IPS DF 19.7 (cell line): ENCODE results near the gene CHTOP.
A peak's percentile ranks its signal among the peaks of the same experiment; 100 is the strongest.

Source experiments
- DNase-seq: peaks from one replicate; pipeline ENCODE4 v3.0.0-alpha.2; 2013; ENCODE audit warnings: low read depth, low spot score

CHTOP gene

DNA sequence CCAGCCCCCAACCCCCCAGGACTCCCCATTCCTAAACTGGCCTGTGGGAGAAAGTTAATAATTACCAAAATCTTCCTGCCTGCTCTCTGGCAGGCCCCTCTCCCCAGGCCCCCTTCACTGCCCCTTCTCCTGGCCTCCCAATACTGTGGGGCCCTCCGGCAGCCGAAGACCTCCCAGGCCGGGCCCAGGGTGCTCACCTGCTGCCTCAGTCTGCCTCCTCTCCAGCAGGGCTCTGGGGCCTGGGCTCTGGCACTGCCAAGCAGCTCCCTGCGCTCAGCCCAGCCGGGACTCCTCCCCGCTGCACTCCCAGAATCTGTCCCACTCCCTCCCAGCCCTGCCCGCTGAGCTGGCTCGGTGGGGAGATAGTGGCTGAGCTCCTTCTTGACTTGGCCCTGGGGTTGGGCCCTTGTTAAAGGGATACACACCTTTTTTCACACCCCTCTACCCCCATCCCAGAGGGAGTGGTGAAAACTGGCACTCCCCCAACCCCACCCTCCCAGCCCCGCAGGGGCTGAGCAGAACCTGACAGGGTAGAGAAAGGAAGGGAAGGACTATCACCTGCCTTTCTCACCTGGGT is 21.0 kb upstream of the CHTOP start, which contains the start of gene S100A16:
Gene S100A16 (minus strand): TSS at position 383 of the 577 bp plus-strand sequence. CDS start 4,986 bp downstream, outside the sequence.
- no peak for DNase-seq

DNA sequence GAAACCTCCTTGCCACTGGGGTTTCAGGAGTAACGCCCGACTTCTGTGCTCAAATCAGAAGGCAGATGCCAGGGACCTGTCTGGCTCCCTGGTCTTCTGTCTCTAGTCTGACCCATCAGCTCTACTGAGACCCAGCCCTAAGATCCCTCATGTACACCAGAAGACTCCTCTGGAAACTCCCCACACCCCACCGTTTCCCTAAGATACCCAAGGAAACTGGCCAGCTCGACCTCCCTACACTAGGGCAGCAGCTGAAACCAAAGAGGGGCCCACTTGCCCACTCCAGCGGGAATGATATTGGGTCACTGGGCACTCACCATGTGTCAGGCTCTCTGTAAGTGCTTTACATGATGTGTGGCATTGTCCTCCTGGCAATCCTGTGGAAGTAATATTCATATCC is 20.5 kb upstream of the CHTOP start:
- no peak for DNase-seq

DNA sequence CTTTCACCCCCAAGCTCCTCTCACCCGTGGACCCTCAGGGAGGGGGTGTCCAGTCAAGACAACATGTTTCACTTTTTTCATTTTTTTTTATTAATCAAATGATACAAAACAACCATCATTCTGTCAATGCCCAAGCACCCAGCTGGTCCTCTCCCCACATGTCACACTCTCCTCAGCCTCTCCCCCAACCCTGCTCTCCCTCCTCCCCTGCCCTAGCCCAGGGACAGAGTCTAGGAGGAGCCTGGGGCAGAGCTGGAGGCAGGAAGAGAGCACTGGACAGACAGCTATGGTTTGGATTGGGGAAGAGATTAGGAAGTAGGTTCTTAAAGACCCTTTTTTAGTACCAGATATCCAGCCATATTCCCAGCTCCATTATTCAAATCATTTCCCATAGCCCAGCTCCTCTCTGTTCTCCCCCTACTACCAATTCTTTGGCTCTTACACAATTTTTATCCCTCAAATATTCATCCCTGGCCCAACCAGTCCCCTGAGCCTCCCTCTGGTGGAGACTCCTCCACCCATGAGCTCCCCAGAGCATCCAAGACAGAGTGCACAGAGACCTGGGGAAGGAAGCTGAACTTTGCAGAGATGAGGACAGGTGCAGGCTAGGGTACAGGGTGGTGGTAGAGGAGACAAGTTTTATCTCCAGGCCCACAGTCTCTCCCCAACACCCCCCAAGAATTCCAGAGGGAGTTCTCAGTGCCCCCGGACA is 19.5 kb upstream of the CHTOP start:
- no peak for DNase-seq

DNA sequence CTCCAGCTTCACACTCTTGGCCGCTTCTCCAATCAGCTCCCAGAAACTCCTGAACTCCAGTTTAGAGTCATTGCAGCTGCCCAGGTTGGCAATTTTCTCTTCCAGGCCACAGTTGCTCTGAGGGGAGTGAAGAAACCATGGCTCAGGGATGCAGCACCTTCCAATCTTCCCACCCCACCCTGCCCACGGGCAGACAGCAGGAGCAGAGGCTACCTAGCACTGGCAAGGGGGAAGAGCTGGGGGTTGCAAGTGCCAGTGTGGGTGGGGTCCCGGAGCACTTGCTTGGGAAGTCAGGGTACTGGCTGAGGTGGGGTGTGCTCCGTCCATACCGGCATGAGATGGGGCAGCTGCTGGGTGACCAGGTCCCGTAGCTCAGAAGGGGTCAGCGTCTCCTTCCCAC is 19.0 kb upstream of the CHTOP start:
- no peak for DNase-seq

DNA sequence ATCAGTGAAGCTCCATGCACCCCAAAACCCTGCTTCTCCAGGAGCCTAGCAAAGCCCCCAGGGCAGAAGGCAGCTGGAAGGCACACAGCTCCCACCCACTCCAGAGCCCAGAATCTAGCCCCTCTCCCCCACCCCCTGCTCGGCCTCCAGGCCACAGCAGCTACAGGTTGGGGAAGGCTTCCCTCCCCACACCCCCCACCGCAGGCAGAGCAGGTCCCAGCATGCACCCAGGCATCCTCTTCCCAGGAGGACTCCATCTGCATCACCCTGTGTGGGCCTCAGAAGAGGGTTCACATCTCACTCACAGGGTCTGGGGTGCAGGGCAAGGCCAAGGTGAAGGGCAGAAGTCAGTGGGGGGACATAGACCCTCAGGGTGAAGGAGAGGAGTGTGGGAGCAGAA is 18.5 kb upstream of the CHTOP start:
- DNase-seq = no peak

DNA sequence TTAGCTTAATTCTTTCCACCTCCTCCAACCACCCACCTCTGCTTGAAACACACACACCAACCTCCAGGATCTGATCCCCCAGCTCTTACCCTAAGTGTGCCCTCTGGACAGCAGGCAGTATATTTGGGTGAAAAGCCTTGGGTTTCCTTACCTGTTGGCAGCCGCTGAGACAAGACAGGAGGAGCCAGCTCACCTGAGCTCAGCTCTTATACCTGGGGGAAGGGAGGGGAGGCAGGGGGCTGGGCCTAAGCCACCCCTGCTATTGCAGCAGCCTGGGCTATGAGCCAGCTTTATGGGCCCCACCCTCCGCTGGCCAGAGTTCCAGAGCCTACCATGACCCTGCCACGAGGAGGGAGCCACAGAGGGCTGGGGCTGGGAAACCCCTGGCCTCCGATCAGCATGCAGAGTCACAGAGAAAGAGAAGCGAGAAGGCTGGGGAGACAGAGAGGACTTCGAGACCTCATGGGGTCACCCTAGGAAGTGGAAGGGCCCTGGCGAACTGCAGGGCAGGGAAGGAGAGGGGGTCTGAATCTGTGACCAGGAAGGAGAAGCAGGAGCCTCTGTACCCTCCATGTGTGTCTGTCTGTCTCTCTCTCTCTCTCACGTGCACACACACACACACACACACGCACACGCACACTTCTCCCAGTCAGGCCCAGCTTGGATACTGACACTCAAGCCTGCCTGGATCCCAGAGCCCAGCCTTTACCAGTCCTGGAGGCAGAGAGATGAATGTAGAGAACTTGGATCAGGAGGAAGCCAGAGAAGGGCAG is 17.5 kb upstream of the CHTOP start, which contains the start of gene S100A14:
Gene S100A14 (minus strand): TSS at position 182 of the 773 bp plus-strand sequence. CDS start 467 bp downstream, outside the sequence.
- no peak for DNase-seq

DNA sequence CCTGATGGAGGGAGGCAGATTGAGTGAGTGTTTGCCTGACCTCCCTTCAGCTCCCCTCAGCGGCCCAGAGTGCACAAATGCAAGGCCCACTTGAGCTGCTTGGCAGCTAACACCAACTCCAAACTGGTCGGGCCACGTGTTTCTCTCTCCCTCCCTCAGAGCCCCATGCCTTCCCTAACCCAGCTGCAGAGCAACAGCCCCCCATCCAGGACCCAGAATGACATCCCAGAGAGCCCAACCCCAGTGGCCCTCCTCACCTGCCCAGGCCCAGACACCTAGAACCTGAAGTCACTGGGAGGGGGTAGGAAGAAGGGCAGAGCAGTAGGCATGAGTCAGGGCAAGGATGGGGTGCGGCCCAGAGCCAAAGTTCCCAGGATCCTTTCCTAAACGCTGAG is 17.0 kb upstream of the CHTOP start:
- no peak for DNase-seq

DNA sequence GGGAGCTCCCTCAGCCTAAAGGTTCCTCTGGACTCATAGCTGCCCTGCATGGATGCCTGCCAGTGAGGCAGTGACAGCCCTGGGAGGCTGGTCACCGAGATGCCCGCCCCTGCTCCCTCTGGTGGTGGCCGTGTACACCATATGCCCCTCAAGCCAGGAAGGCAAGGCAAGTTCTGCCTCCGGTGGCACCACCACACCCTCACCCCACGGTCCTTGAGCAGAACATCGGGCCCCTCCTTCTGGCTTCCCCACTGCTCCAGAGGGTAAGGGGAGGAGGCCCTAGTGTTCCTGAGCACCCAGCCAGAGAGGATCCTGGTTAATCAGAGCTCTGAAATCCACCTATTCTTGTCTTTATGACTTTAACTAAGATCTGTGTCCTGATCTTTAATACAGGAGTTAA is 16.2 kb upstream of the CHTOP start:
- DNase-seq = no peak

DNA sequence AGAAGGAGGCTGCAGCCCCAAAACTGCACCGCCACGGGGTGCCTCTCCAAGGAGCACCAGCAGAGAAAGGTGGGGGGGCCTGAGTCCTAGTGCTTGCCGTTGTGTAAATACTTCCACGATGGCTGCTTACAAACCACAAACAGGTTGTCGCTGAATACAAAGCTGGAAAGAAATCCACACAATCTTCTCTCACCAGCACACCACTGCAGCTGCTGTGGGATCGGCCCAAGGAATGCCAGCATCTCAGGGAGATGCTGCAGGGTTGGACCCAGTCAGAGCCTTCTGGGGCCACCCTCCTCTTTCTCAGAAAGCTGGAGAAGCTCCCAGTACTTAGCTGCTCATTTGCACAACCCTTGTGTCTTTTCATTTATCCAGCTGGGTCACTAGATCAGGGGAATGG is 14.7 kb upstream of the CHTOP start:
- no peak for DNase-seq

DNA sequence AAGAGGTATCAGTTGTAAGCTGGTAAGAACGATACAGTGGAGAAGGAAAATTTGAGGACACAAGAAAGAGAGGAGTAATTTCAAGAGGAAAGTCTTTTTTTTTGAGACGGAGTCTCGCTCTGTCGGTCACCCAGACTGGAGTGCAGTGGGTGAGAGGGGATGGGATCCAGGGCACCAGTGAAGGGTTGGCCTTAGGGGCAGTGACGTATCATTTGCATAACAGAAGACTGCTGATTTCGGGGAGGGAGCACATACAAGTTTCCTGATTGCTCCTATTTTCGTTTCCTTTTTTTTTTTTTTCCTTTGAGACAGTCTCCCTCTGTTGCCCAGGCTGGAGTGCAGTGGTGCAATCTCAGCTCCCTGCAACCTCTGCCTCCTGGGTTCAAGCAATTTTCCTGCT is 10.8 kb upstream of the CHTOP start:
- no peak for DNase-seq

DNA sequence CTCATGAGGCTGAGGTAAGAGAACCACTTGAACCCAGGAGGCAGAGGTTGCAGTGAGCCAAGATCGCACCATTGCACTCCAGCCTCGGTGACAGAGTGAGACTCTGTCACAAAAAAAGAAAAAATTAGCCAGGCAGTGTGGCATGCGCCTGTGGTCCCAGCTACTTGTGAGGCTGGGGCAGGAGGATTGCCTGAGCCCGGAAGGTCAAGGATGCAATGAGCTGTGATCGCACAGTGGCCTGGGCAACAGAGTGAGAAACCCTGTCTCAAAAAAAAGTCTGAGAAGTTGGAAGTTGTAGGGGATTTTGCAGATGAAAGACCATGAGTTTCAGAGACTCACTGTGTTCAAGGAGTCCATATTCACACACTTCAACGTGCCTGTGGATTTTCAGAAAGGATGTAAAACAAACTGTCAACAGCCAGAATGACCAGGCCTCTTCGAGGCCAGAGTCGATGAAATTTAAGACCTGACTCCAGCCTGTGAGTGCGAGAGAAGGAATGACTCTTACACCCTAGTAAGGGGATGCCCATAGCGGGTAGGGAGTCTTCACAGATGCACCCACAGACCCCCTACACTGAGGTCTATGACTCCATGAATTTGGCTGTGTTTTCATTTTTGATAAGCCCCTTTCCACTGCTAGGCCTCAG is 8.8 kb upstream of the CHTOP start:
- DNase-seq = no peak

DNA sequence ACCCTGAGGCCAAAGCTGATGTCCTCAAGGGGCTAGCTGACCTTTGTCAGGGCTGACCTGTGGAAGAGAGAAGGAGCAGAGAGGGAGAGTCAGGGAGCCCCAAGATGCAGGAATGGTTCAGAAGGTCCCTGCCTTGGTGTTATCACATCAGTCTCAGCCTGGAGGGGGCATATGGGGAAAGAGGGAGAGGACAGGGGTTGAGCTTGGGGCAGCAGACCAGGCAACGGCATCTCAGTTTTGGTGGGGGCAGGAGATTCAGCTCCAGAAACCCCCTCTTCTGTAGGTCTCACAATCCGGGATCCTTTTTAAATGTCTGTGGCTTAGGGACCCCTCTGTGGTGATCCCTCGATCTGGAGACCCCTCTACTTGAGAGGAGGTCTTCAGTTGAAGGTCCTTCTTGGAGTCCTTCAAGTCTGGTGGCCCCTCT is 7.4 kb upstream of the CHTOP start:
- no peak for DNase-seq

DNA sequence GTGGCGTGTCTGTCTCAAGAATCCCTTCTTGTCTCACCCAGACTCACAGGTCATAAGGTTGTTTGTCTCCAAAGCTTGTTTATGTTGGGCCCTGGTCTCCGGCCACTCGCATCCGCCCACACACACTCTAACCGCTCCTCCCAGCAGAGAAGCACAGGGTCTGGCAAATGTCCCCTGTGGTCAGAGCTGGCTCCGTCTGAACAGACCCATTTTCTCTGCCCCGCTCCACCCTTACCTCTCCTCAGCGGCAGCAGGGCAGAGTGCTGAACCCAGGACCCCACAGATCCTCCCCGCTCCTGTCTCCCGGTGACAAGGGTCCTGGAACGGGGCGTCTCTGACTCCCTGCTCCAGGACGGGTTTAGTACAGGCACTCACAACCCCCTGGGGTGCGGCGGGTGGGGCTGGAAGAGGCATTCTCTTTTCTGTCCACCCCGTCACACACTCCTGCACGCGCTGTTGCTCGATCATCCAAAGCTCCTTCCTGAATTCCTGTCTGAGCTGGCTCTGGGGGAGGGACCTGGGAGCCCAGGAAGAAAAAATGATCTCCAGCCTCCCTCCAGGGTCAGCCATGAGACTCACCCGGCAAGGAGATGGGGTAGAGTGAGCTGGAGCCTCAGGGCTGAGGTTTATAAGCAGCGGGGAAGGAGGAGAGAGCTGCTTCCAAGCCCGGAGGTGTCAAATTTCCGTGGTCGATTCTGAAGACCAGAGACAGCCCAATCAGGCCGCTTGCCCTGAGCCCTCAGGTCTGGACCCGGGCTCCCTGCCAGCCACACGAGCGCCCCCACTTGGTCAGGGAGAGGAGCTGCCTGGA is 6.8 kb upstream of the CHTOP start, which contains the start of gene S100A13:
Gene S100A13 (minus strand): TSS at position 602 of the 811 bp plus-strand sequence. CDS start 1,033 bp downstream, outside the sequence.
- peak; percentile 96 for DNase-seq

DNA sequence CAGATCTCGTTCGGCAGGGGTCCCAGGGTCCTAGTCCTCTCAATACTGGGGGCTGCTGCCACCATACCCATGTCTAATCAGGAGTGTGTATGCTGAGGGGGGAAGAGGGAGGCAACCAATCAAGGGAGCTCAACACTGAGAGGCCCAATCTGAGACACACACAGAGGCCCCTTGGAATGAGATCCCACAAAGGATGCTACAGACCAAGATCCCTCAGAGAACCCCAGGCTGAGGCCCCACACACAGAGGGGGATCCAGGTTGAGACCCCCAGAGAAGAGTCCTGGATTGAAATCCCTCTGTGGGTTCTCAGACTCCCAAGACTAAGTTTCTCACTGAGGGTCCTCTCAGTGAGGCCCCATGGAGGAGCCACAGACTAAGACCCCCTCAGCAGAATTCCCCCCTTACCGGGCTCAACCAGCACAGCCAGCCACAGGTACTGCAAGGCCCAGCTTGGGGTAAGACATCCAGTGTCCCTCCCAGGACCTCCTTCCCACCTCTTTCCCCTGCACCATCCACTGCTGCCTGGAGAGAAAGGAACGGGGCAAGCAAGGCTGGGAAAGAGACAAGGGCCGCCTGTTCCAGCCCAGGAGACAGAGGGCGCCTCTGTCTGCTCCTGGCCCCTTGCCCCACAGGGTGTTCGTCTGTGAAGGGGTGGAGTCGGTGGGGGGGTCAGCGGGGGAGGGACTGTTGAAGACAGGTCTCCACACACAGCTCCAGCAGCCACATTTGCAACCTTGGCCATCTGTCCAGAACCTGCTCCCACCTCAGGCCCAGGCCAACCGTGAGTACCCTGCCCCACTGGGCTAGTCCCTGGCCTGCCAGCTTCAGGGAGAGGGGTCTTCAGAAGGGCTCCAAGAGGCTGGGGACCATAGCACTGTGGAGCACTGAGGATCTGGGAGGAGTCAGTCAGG is 5.9 kb upstream of the CHTOP start, which contains the start of gene S100A1:
Gene S100A1 (plus strand): TSS at position 720 of the 912 bp plus-strand sequence. CDS start 2,088 bp downstream, outside the sequence.
- DNase-seq = no peak

DNA sequence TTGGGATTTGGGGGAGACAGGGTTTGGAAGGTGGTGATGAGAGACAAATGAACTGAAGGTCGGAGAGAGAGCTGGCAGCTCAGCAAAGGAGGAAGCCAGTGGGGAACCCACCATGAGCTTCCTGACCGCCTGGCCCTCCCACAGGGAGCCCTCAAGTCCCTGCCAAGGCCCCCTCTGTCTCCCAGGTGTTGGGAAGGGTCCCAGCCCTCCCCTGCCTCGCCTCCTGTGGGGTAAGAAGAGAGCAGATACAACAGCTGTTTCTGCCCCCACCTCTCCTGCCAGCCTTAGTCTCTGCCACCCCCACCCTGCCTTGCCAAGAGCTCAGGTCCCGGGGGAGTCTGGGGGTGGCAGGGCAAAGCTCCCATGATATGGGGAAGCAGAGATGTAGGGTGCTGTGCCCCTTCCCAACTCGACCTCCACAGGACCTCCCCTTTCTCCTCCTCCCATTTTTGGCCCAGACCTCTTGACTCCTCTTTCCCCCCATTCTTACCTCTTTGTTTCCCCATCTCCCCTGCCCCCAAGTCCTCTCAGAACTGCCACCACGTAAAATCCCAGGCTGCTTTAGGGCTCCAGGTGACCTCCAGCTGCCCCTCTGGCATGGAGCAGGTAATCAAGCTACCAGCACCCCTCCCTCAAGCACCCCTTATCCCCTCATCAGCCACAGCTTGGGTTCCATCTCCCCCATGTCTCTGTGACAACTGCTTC is 5.1 kb upstream of the CHTOP start:
- DNase-seq = no peak

DNA sequence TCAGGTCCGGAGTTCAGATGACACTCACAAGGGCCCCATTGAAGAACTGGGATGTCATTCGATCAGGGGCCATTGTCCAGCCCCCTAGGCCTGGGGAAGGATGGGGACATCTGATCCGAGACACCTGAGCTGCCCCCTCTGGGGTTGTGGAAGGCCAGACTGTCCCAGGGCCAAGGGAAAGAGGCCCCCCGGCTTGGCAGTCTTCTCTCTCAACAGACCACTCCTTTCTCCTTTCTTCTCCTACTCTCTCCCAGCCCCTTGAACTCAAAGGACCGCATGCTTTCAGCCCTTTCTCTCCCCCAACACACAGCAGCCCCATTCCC is 4.6 kb upstream of the CHTOP start:
- no peak for DNase-seq

DNA sequence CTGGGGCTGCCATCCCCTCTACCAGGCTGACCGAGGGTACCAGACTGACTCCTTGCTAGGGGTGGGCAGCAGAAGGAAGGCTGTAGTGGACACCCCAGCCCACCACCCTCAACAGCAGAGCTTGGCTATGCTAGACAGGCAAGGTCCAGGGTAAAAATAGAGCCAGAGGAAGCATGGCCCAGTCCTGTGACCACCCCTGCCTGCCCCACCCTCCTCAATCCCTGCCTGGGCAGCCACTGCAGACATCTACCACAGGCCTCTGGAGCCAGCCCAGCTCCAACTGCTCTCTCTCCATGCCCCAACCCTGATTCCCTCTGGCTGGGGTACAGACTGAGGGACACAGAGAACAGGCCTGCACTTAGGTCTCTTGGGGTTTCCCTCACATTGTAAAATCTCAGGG is 3.9 kb upstream of the CHTOP start:
- DNase-seq = no peak

DNA sequence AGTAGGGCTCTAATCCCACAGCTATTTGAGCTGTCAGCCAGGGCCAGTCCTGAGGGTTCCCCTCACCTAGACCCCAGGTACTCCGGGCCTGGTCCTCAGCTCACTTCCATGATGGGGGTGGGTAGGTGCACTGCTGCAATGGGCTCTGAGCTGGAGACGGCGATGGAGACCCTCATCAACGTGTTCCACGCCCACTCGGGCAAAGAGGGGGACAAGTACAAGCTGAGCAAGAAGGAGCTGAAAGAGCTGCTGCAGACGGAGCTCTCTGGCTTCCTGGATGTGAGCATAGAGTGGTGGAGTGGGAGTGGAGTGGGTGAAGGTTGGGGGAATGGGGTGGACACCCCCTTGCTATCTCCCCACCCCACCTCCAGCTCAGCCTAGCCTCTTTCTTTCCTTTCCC is 3.5 kb upstream of the CHTOP start:
- DNase-seq = no peak
